NCI-H2227 treated with DMSO at 0.1 percent for 48 hours (cell line): ENCODE results near the gene FALEC.
"Not testable (repeated sequence)": the region's sequence is repeated elsewhere in the genome, so short reads cannot be mapped to it uniquely, and the experiment has no call there.

Source experiments
- DNase-seq: peaks from one replicate; lab custom pipeline; 2025; lab: John Stamatoyannopoulos, UW

FALEC gene

DNA sequence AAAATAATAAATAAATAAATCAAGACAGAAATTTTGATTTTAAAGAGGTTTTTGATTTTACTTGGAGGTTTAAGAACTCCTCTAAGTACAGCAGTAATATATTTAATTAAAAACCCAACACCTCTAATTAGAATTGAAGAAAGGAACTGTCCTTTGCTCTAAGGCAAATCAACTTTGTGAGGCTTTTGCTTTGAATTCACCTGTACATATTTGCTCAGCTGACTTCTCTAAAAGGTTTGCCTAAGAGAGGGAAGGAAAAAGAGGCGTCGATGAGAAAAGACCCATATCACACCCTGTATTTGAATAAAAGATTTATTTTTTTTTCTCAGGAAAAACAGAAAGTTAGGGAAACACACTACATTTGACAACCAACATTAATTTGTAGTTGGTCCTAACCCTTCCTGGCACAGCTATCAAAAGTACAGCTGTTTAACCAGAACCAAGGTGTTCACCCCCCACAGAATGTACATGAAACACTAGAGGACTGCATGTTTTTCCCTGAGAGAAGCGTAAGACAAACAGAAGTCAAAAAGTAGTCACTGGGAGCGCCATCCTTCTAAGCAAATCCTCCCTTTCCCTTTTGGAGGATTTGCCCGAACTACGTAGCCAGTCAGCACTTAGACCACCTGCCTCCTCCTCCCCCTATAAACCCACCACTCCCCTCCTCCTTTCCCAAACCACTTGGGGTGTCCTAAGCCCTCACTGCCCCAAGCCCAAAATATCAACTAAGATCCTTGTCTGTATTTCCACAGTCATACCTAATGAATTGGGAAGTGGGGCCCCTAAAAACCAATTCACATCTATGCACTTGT, 58.9 kb downstream of the FALEC start:
- DNase-seq, result no peak

DNA sequence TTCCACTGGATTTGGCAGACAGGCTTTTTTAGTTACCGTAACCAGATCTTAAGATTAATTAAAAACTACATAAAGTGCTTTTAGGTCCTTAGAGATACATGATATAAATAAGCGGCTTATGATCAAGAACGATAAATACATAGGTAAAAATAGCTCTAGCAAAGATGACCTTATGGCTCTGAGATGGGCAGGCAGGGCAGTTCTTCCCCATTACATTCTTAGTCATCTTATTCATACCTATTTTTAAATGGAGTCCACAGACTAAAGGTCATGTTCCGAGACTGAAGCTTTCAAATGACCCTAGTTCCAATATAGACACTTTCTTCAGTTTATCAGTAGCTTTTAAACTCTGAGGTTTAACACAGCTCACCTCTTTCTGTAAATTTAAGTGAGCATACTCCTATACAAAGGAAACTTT, 59.5 kb downstream of the FALEC start:
- no peak for DNase-seq

DNA sequence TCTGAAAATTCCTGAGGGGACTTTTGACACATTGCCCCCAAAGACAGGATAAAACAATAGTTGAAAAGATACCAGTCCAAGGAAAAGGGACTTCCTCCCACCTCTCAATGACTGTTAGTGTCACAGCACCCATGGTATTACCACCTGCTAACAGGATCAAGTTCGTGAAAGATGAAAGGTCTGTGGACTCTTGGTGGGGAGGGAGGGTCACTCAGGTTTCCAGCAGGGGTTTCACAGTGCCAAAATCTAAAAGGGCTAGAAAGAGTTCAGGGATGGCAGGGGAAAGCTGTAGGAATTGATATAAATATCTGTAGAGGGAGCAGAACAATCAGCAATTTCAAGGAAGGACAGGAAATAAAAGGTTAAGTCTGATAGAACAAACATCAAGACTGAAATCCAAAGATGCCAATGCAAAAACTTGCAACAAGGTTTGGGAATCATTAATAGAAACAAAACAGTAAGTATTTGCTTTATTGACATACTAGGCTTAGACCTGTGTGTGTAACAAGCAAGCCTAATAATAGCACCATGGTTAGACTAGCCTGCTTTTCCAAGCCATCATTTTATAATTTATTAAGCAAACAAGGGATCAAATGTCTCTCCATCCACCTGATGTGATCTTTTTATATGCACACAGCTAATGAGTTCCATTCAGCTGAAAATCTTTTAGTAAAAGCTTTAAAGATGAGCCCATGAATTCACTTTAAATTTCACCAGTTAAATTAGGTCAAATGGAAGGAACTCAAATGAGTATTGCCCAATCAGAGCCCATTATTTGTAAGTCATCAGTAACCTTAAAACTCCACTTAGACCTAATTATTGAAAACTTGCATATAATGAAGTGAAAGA, 60.2 kb downstream of the FALEC start:
- DNase-seq, result no peak

DNA sequence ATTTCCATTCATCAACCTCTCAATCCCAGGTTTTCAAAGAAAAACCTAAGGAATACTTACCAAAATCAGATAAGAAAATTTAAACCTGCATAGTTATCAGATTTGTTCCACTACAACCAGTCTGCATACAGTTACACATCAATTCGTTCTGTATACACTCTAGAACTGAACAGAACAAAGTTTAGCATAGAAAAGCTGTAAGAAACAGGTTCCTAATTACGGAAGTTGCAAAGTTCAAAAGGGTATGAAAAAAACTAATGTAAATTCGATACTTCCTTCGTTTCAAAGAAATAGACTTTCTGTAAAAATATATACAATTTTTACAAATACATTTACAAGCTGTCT, 60.8 kb downstream of the FALEC start:
- DNase-seq, result no peak

DNA sequence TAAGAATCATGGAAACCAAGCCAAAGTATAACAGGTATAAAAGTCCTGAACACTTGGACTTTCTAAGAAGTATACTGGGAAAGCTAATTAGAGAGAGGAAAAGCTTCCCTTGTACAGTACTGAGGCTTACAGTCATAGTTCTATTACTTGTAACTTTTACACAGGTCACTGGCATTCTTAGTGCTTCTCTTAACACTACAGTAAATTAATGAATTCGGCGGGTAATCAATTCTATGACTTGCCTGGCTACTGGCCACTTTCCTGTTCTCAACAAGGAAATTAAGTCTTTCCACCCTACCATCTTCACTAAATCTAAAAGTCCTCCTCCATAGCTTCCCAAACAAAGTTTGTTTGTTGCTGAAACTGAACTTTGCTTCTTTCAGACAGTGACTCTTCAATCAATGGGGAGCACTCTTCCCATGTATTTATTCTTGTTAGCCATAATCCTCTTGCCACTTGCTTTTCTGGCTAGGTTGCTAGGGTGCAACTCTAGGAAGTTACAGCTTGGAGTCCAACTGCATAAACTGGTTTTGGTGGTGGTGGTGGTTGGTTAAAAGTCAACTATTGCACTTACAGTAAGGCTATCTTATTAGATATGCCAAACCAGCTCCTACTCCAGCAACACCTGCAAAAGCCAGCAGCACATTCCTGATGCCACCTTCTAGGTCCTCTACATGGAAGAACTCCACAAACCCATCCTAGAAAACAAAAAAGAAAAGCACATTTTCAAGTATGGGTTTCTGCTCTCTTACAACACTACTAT, 61.4 kb downstream of the FALEC start:
- no peak for DNase-seq

DNA sequence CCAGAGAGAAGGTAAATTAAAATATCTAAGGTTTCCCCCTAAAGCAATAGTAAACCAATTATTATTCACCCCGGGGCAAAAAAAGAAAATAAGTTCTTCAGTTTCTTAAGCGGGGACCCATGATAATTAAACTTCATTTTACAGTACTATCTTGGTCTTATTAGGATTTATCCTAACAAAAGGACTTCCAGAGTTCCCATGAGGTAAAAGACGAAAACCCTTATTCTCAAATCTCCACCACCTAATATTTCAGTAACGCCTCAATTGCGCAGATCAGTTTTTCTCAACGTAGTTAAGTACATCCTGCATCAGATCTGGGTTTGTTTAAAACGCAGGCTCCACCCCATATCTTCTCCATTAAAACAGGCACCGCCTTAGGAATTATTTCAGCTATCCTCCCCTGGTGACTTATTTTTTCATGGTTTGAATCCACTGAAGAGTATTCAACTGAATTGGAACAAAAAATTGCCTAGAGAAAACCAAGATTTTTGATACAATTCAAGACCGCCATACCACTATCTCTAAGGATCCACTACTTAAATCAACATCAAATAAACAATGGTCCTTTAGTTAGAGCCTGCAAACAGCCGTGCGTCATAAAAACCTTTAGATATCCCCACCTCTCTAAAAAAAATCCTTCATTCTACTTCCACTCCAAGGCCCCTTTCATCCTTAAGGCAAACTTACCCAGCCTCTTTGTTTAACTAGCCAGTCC, 62.2 kb downstream of the FALEC start:
- DNase-seq, result no peak

DNA sequence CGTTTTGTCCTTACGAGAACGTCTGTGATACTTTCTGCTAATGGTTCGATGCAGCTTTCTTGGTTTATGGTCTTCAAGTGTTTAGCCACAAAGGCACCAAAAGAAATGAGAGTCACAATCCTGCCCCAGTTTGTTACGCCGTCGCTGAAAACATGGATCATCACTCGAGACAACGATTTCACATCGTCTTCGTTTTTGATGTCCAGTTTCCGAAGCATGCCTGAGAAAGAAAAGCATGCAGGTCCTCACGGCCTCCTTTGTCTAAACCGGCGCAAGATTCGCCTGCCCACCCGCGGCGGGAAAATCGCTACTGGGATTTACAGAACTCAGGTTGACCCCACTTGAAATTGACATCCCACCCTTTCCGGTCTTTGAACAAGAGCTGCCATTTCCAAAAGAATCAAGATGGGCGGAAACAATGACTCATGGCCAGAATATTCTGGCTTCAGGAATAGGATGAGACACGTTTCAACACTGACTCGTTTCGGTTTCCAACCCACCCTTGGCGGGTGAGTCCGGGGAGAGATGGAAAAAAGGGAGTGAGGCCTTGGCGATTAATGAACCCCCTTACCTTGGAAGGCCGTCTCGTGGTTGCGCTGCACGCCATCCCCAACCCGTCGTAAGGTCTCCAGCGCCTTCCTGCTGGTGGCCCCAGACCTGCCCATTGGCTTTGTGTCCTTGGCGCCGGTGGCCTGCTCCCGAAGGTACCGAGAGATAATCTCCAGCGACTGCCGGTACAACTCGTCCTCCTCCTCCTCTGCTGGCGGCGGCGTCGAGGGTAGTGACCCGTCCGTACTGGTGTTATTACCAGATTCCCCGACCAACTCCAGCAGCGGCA, 62.9 kb downstream of the FALEC start:
- DNase-seq, result peak; percentile 81

DNA sequence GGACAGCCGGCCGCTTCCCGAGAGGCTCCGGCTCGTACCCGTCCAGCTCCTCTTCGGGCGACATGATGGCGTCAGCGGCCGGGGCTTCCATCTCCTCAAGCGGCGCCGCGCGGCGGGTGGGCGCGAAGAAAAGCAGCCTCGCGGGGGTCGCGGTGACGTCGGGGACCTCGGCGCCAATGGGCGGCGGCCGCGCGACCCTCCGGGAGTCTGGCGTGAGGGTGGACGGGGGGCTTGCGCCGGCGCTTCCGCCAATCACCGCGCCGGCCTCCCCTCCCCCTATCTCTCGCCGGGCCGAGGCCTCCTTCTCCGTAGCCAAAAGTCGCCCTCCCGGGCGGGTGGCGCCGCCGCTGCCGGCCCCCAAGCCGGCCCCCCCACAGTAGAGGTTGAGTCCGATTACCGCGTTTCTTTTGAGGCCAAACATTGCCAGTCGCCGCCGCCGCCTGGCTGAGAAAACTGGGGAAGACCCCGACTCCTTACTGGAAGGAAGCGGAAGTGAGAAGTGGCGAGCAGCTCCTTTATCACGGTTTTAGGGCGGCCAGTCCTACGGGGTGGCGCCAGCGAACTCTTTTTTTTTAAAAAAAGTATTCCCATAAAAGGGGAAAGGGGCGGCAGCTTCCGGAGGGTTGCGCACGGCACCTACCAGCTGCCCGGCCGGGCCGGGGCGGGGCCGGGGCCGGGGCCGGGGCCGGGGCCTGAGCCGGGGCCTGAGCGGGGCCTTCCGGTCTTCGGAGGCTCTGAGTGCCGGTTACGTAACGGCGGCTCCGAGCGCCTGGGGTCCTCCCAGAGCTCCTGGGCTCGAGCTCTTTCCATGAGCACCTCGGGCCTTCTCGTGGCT, 63.8 kb downstream of the FALEC start, which contains the start of gene MCL1:
TSS of gene MCL1 (minus strand) at position 501 of the 835 bp plus-strand sequence. CDS start at position 421, 80 bp downstream.
- peak; percentile 93 for DNase-seq

DNA sequence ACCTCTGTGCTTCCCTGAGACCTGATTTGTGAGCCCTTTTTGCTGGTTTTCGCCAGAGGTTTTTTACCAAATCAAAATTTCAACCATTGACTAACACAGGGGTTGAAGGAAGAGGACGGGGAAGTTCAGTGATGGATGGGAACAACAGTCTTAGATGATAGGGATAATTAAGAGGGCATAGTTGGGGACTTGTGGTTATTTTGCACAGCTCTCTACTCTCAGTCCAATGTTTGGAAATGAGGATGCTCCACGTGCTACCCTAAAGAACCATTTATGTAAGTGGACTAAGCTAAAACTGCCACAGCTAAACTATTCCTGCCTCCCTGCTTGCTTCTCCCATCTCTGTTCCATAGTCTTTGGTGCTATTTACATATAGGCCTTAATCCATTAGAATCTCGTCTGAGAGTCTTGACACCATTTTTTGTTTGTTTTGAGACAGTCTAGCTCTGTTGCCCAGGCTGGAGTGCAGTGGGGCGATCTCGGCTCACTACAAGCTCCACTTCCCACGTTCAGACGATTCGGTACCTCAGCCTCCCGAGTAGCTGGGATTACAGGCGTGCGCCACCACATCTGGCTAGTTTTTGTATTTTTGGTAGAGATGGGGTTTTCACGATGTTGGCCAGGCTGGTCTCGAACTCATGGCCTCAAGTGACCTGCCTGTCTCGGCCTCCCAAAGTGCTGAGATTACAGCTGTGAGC, 64.5 kb downstream of the FALEC start:
- DNase-seq, result no peak

DNA sequence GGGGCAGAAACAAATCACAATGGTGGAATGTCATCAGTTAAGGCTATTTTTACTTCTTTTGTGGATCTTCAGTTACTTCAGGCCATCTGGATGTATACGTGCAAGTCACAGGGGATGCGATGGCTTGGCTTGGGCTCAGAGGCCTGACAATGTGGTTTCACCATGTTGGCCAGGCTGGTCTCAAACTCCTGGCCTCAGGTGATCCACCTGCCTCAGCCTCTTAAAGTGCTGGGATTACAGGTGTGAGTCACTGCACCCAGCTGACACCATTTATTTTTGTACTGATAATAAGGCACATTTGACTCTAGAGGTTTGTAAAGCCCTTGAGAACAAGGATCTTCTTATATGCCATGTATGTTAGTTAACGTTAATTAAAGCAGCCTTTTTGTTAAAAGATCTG, 65.4 kb downstream of the FALEC start:
- DNase-seq, result not testable (repeated sequence)

DNA sequence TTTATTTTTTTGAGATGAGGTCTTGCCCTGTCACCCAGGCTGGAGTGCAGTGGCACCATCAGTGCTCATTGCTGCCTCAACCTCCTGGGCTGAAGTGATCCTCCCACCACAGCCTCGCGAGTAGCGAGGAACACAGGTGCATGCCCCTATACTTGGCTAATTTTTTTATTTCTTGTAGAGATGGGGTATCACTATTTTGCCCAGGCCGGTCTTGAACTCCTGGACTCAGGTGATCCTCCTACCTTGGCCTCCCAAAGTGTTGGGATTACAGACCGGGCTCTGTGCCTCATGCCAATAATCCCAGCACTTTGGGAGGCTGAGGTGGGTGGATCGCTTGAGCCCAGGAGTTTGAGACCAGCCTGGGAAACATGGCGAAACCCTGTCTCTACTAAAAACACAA, 65.9 kb downstream of the FALEC start:
- DNase-seq, result not testable (repeated sequence)

DNA sequence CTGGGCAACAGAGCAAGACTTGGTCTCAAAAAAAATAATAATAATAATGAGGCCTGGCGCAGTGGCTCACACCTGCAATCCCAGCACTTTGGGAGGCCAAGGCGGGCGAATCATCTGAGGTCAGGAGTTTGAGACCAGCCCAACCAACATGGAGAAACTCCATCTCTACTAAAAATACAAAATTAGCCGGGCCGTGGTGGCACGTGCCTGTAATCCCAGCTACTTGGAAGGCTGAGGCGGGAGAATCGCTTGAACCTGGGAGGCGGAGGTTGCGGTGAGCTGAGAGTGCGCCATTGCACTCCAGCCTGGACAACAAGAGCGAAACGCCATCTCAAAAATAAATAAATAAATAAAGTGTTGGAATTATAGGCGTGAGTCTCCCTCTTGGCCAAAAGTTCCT, 66.4 kb downstream of the FALEC start:
- DNase-seq, result not testable (repeated sequence)

DNA sequence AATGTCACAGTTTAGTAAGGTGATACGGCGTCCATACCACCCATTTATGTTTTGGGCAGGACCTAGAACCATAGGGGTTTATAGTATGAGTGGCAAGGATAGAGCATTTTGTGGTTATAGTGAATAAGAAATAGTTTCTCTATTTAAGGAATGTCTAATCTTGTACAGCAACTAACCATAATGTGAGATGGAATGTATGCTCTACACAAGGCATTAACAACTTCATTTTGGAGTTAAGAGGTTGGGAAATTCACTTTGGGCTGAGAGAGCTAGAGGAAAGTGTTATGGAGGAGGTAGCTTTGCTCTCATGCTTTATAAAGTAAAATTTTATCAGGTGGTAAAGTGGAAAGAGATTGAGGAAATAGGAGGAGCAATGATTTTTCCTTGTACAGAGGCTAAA, 66.8 kb downstream of the FALEC start:
- no peak for DNase-seq
